ENCODE measurements around the gene FUBP3.

Gene FUBP3

GRCh38 chr9:130578865-130579737 is at the start of gene FUBP3:
Gene FUBP3 (plus strand): TSS chr9:130579577. CDS start chr9:130579681, 104 bp downstream.
- peaks cover 8% of the 10 kb centered on the region; the same call in 1 of the 2 replicates for H3K4me1 ChIP-seq (ENCODE audit: insufficient read depth, low read length)
- H3K4me3 ChIP-seq (ENCODE audit: low read length) = peak within 1 kb of the TSS; percentile 90
- peaks cover 32% of the 10 kb centered on the region; the same call in 1 of the 2 replicates for H3K36me3 ChIP-seq (ENCODE audit: insufficient read depth, low read depth, low read length)
- H3K27me3 ChIP-seq (ENCODE audit: insufficient read depth, low read length) = peaks cover 16% of the 10 kb centered on the region; the same call in 1 of the 2 replicates
- no peak within 1 kb of the TSS for H3K27ac ChIP-seq (ENCODE audit: low read length)
- peak within 1 kb of the TSS; percentile 90 for H3K9ac ChIP-seq (ENCODE audit: low read depth, low read length)
- H3K9me3 ChIP-seq (ENCODE audit: insufficient read depth, low read depth, low read length) = no peaks in the 10 kb centered on the region

GRCh38 chr9:130530938-130531337 is 48.4 kb upstream of the FUBP3 start:
- no peak overlapping the region for H3K27ac ChIP-seq (ENCODE audit: low read length)
- H3K4me1 ChIP-seq (ENCODE audit: insufficient read depth, low read length) = peaks cover 7% of the 10 kb centered on the region; the same call in 1 of the 2 replicates
- H3K36me3 ChIP-seq (ENCODE audit: insufficient read depth, low read depth, low read length) = no peaks in the 10 kb centered on the region
- H3K9ac ChIP-seq (ENCODE audit: low read depth, low read length) = no peak overlapping the region
- no peak overlapping the region for H3K4me3 ChIP-seq (ENCODE audit: low read length)
- no peaks in the 10 kb centered on the region for H3K9me3 ChIP-seq (ENCODE audit: insufficient read depth, low read depth, low read length)
- H3K27me3 ChIP-seq (ENCODE audit: insufficient read depth, low read length) = peaks cover 13% of the 10 kb centered on the region

- Histone ChIP-seq H3K9ac (ENCODE audit: low read depth, low read length) (no peak overlapping the region), H3K4me1 (ENCODE audit: insufficient read depth, low read length) (peaks cover 10% of the 10 kb centered on the region; the same call in 1 of the 2 replicates), H3K27ac (ENCODE audit: low read length) (no peak overlapping the region), H3K27me3 (ENCODE audit: insufficient read depth, low read length) (peaks cover 20% of the 10 kb centered on the region), H3K36me3 (ENCODE audit: insufficient read depth, low read depth, low read length) (no peaks in the 10 kb centered on the region), H3K4me3 (ENCODE audit: low read length) (no peak overlapping the region), H3K9me3 (ENCODE audit: insufficient read depth, low read depth, low read length) (no peaks in the 10 kb centered on the region)
Measured at GRCh38 chr9:130531670-130532069, 47.7 kb upstream of the FUBP3 start.

- H3K4me3 ChIP-seq (ENCODE audit: low read length) = no peak overlapping the region
- H3K27me3 ChIP-seq (ENCODE audit: insufficient read depth, low read length) = peaks cover 29% of the 10 kb centered on the region
- H3K4me1 ChIP-seq (ENCODE audit: insufficient read depth, low read length) = peaks cover 10% of the 10 kb centered on the region; the same call in 1 of the 2 replicates
- no peaks in the 10 kb centered on the region for H3K36me3 ChIP-seq (ENCODE audit: insufficient read depth, low read depth, low read length)
- H3K9me3 ChIP-seq (ENCODE audit: insufficient read depth, low read depth, low read length) = no peaks in the 10 kb centered on the region
- H3K27ac ChIP-seq (ENCODE audit: low read length) = no peak overlapping the region
- no peak overlapping the region for H3K9ac ChIP-seq (ENCODE audit: low read depth, low read length)
Measured at GRCh38 chr9:130532426-130533080, 46.8 kb upstream of the FUBP3 start.

- Histone ChIP-seq H3K9me3 (ENCODE audit: insufficient read depth, low read depth, low read length) (no peaks in the 10 kb centered on the region), H3K36me3 (ENCODE audit: insufficient read depth, low read depth, low read length) (no peaks in the 10 kb centered on the region), H3K27me3 (ENCODE audit: insufficient read depth, low read length) (peaks cover 50% of the 10 kb centered on the region), H3K27ac (ENCODE audit: low read length) (no peak overlapping the region), H3K4me1 (ENCODE audit: insufficient read depth, low read length) (peaks cover 10% of the 10 kb centered on the region; the same call in 1 of the 2 replicates), H3K4me3 (ENCODE audit: low read length) (peak overlapping the region; percentile 68; the same call in 1 of the 2 replicates), H3K9ac (ENCODE audit: low read depth, low read length) (peak overlapping the region; percentile 66; the same call in 1 of the 2 replicates)
Measured at GRCh38 chr9:130535818-130536521, 43.4 kb upstream of the FUBP3 start.

GRCh38 chr9:130536701-130537107 is 42.7 kb upstream of the FUBP3 start:
- H3K27me3 ChIP-seq (ENCODE audit: insufficient read depth, low read length) = peaks cover 50% of the 10 kb centered on the region
- H3K36me3 ChIP-seq (ENCODE audit: insufficient read depth, low read depth, low read length) = no peaks in the 10 kb centered on the region
- no peaks in the 10 kb centered on the region for H3K9me3 ChIP-seq (ENCODE audit: insufficient read depth, low read depth, low read length)
- no peak overlapping the region for H3K4me3 ChIP-seq (ENCODE audit: low read length)
- no peak overlapping the region for H3K9ac ChIP-seq (ENCODE audit: low read depth, low read length)
- H3K4me1 ChIP-seq (ENCODE audit: insufficient read depth, low read length) = peaks cover 10% of the 10 kb centered on the region; the same call in 1 of the 2 replicates
- H3K27ac ChIP-seq (ENCODE audit: low read length) = no peak overlapping the region

- Histone ChIP-seq H3K9ac (ENCODE audit: low read depth, low read length) (no peak overlapping the region), H3K27me3 (ENCODE audit: insufficient read depth, low read length) (peaks cover 50% of the 10 kb centered on the region), H3K27ac (ENCODE audit: low read length) (no peak overlapping the region), H3K36me3 (ENCODE audit: insufficient read depth, low read depth, low read length) (no peaks in the 10 kb centered on the region), H3K4me1 (ENCODE audit: insufficient read depth, low read length) (peaks cover 10% of the 10 kb centered on the region; the same call in 1 of the 2 replicates), H3K4me3 (ENCODE audit: low read length) (no peak overlapping the region), H3K9me3 (ENCODE audit: insufficient read depth, low read depth, low read length) (no peaks in the 10 kb centered on the region)
Measured at GRCh38 chr9:130537346-130538050, 41.9 kb upstream of the FUBP3 start.

GRCh38 chr9:130539420-130540223 is 39.8 kb upstream of the FUBP3 start:
- H3K4me3 ChIP-seq (ENCODE audit: low read length) = no peak overlapping the region
- no peak overlapping the region for H3K27ac ChIP-seq (ENCODE audit: low read length)
- peaks cover 10% of the 10 kb centered on the region; the same call in 1 of the 2 replicates for H3K4me1 ChIP-seq (ENCODE audit: insufficient read depth, low read length)
- no peak overlapping the region for H3K9ac ChIP-seq (ENCODE audit: low read depth, low read length)
- H3K27me3 ChIP-seq (ENCODE audit: insufficient read depth, low read length) = peaks cover 50% of the 10 kb centered on the region
- no peaks in the 10 kb centered on the region for H3K9me3 ChIP-seq (ENCODE audit: insufficient read depth, low read depth, low read length)
- no peaks in the 10 kb centered on the region for H3K36me3 ChIP-seq (ENCODE audit: insufficient read depth, low read depth, low read length)

- H3K4me3 ChIP-seq (ENCODE audit: low read length) = no peak overlapping the region
- H3K36me3 ChIP-seq (ENCODE audit: insufficient read depth, low read depth, low read length) = no peaks in the 10 kb centered on the region
- H3K4me1 ChIP-seq (ENCODE audit: insufficient read depth, low read length) = no peaks in the 10 kb centered on the region; the same call in 1 of the 2 replicates
- peaks cover 32% of the 10 kb centered on the region for H3K27me3 ChIP-seq (ENCODE audit: insufficient read depth, low read length)
- H3K27ac ChIP-seq (ENCODE audit: low read length) = no peak overlapping the region
- no peak overlapping the region for H3K9ac ChIP-seq (ENCODE audit: low read depth, low read length)
- no peaks in the 10 kb centered on the region for H3K9me3 ChIP-seq (ENCODE audit: insufficient read depth, low read depth, low read length)
Measured at GRCh38 chr9:130541533-130541932, 37.8 kb upstream of the FUBP3 start.

- H3K27ac ChIP-seq (ENCODE audit: low read length) = no peak overlapping the region
- no peak overlapping the region for H3K9ac ChIP-seq (ENCODE audit: low read depth, low read length)
- no peak overlapping the region for H3K4me3 ChIP-seq (ENCODE audit: low read length)
- no peaks in the 10 kb centered on the region for H3K9me3 ChIP-seq (ENCODE audit: insufficient read depth, low read depth, low read length)
- no peaks in the 10 kb centered on the region for H3K36me3 ChIP-seq (ENCODE audit: insufficient read depth, low read depth, low read length)
- H3K27me3 ChIP-seq (ENCODE audit: insufficient read depth, low read length) = peaks cover 26% of the 10 kb centered on the region
- H3K4me1 ChIP-seq (ENCODE audit: insufficient read depth, low read length) = no peaks in the 10 kb centered on the region; the same call in 1 of the 2 replicates
Measured at GRCh38 chr9:130542038-130542437, 37.3 kb upstream of the FUBP3 start.

All from iPS-20b (cell line).